Astrocyte (in vitro differentiated cells and primary cell): ENCODE data around the gene SOHLH1. TPM values are rescaled to one million over a fixed set of nuclear protein-coding genes. Genes with fewer than 3 reads are reported as not detected.

Experiments used
- DNase-seq: peaks from one replicate; pipeline ENCODE4 v3.0.0-alpha.2; 2010; ENCODE audit warnings: low read depth
- FAIRE-seq: peaks from 2 replicates; lab custom pipeline; 2011; peaks lifted over from hg19 to GRCh38; lab: Jason Lieb, UNC
- H2AFZ ChIP-seq: 2 replicates; pipeline ENCODE4 v1.6.0; 2012; ENCODE audit warnings: low read depth, low read length, inconsistent platforms
- H3K27ac ChIP-seq: 2 replicates; pipeline ENCODE4 v1.5.1; 2011; ENCODE audit warnings: low read depth, low read length, inconsistent platforms
- H3K27me3 ChIP-seq: 2 replicates; pipeline ENCODE4 v1.6.0; 2011; ENCODE audit warnings: low read length, inconsistent platforms; ENCODE audit not compliant: insufficient read depth
- H3K36me3 ChIP-seq: 2 replicates; pipeline ENCODE4 v1.5.1; 2011; ENCODE audit warnings: low read length, inconsistent platforms; ENCODE audit not compliant: insufficient read depth
- H3K4me1 ChIP-seq: 2 replicates; pipeline ENCODE4 v1.5.1; 2011; ENCODE audit warnings: low read length, inconsistent platforms; ENCODE audit not compliant: insufficient read depth
- H3K4me2 ChIP-seq: 2 replicates; pipeline ENCODE4 v1.6.0; 2012; ENCODE audit warnings: low read length, inconsistent platforms
- H3K4me3 ChIP-seq: 2 replicates; pipeline ENCODE4 v1.5.1; 2011; ENCODE audit warnings: low read depth, mild to moderate bottlenecking, low read length, inconsistent platforms; ENCODE audit not compliant: insufficient read depth
- H3K79me2 ChIP-seq: 2 replicates; pipeline ENCODE4 v1.6.0; 2012; ENCODE audit warnings: mild to moderate bottlenecking, low read length, inconsistent platforms; ENCODE audit not compliant: insufficient read depth
- H3K9ac ChIP-seq: 2 replicates; pipeline ENCODE4 v1.6.0; 2012; ENCODE audit warnings: mild to moderate bottlenecking, low read length, inconsistent platforms
- H3K9me3 ChIP-seq: 2 replicates; pipeline ENCODE4 v1.5.1; 2012; ENCODE audit warnings: low read depth, mild to moderate bottlenecking, low read length, inconsistent platforms; ENCODE audit not compliant: insufficient read depth
- H4K20me1 ChIP-seq: 2 replicates; pipeline ENCODE4 v1.6.0; 2012; ENCODE audit warnings: low read length, inconsistent platforms; ENCODE audit not compliant: insufficient read depth
- H3K27ac Mint-ChIP-seq: one replicate; pipeline ENCODE4 v1.8.0; 2021; ENCODE audit warnings: mild to moderate bottlenecking, mixed read lengths; ENCODE audit not compliant: unreplicated experiment
- H3K27me3 Mint-ChIP-seq: one replicate; pipeline ENCODE4 v1.8.0; 2021; ENCODE audit warnings: low read depth, mixed read lengths; ENCODE audit not compliant: unreplicated experiment
- H3K36me3 Mint-ChIP-seq: one replicate; pipeline ENCODE4 v1.8.0; 2021; ENCODE audit warnings: low read depth, mixed read lengths; ENCODE audit not compliant: unreplicated experiment
- H3K4me1 Mint-ChIP-seq: one replicate; pipeline ENCODE4 v1.8.0; 2021; ENCODE audit warnings: low read depth, mixed read lengths; ENCODE audit not compliant: unreplicated experiment
- H3K4me3 Mint-ChIP-seq: one replicate; pipeline ENCODE4 v1.8.0; 2021; ENCODE audit warnings: mild to moderate bottlenecking, moderate library complexity, mixed read lengths; ENCODE audit not compliant: unreplicated experiment
- H3K9me3 Mint-ChIP-seq: one replicate; pipeline ENCODE4 v1.8.0; 2021; ENCODE audit warnings: mild to moderate bottlenecking, mixed read lengths; ENCODE audit not compliant: unreplicated experiment
- CTCF ChIP-seq: IDR thresholded peaks from 2 replicates; pipeline ENCODE4 v1.5.1; 2011; ENCODE audit warnings: low read depth, mild to moderate bottlenecking, inconsistent platforms, low read length, moderate library complexity; ENCODE audit not compliant: insufficient read depth
- EZH2 ChIP-seq: IDR thresholded peaks from 2 replicates; pipeline ENCODE4 v1.6.1; 2012; ENCODE audit warnings: mild to moderate bottlenecking, low read length, inconsistent platforms; ENCODE audit not compliant: insufficient read depth
- total RNA-seq: library from RNA; stranded (reverse); gene quantifications from 2 replicates; pipeline ENCODE4 v1.2.1, GENCODE V29; 2021

SOHLH1 gene
- total RNA-seq, 1 donor from 2014 or later: not detected

- H3K36me3 Mint-ChIP-seq: peaks cover 7% of the 10 kb centered on the region
- H3K4me1 Mint-ChIP-seq: peaks cover 7% of the 10 kb centered on the region
- Histone ChIP-seq H3K9me3 (no peaks in the 10 kb centered on the region), H3K27ac (no peak overlapping the region), H2AFZ (no peak overlapping the region), H3K9ac (no peak overlapping the region), H3K27me3 (no peaks in the 10 kb centered on the region), H3K79me2 (no peaks in the 10 kb centered on the region), H3K4me1 (no peaks in the 10 kb centered on the region), H3K36me3 (no peaks in the 10 kb centered on the region), H4K20me1 (no peaks in the 10 kb centered on the region), H3K4me2 (no peak overlapping the region), H3K4me3 (no peak overlapping the region)
- TF ChIP-seq EZH2: no peak
- no peak for TF ChIP-seq CTCF
- peaks cover 14% of the 10 kb centered on the region for H3K27me3 Mint-ChIP-seq
- H3K4me3 Mint-ChIP-seq: no peak overlapping the region
- no peak overlapping the region for H3K27ac Mint-ChIP-seq
- H3K9me3 Mint-ChIP-seq: peaks cover 11% of the 10 kb centered on the region
- no peak for FAIRE-seq
- DNase-seq: no peak
Observed at GRCh38 chr9:135664801-135665794, 34.2 kb downstream of the SOHLH1 start.

DNA sequence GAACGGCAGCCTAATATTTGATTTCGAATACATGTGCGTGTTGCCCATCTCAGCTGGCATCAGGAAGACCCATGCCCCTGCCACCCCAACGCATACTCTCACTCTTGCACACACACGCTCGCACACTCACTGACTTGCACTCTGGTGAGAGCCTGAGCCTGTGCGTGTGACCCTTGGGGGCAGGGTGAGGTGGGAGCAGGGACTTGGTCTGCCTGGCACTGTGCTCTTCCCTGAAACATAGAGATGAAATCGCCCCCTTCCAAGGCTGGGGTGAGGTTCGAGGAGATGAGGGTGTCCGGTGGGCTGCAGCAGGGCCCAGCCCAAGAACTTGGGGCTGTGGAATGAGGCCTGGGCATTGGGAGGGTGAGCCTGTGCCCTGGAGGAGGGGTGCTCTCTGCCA, 35.0 kb downstream of the SOHLH1 start:
- H3K27me3 Mint-ChIP-seq: peaks cover 20% of the 10 kb centered on the region
- no peaks in the 10 kb centered on the region for H3K4me1 ChIP-seq

More for the DNA sequence above, 35.0 kb downstream of the SOHLH1 start:
- no peaks in the 10 kb centered on the region for H4K20me1 ChIP-seq
- no peaks in the 10 kb centered on the region for H3K9me3 ChIP-seq
- Mint-ChIP-seq H3K27ac (no peak overlapping the region), H3K9me3 (peaks cover 11% of the 10 kb centered on the region), H3K4me3 (no peak overlapping the region), H3K36me3 (peaks cover 7% of the 10 kb centered on the region), H3K4me1 (peaks cover 7% of the 10 kb centered on the region)
- H3K9ac ChIP-seq: no peak overlapping the region
- no peak overlapping the region for H3K27ac ChIP-seq
- H3K79me2 ChIP-seq: no peaks in the 10 kb centered on the region
- TF ChIP-seq CTCF: no peak
- no peaks in the 10 kb centered on the region for H3K36me3 ChIP-seq
- no peak overlapping the region for H3K4me2 ChIP-seq
- no peaks in the 10 kb centered on the region for H3K27me3 ChIP-seq
- FAIRE-seq: no peak
- no peak for DNase-seq
- no peak overlapping the region for H3K4me3 ChIP-seq
- H2AFZ ChIP-seq: no peak overlapping the region
